GM18526 (cell line): ENCODE measurements around the gene CHST9.

Experiments
- POLR2A ChIP-seq: IDR thresholded peaks from 3 replicates; pipeline ENCODE4 v1.6.1; 2011; ENCODE audit not compliant: insufficient read length; ENCODE audit errors: extremely low read depth

Gene CHST9

DNA sequence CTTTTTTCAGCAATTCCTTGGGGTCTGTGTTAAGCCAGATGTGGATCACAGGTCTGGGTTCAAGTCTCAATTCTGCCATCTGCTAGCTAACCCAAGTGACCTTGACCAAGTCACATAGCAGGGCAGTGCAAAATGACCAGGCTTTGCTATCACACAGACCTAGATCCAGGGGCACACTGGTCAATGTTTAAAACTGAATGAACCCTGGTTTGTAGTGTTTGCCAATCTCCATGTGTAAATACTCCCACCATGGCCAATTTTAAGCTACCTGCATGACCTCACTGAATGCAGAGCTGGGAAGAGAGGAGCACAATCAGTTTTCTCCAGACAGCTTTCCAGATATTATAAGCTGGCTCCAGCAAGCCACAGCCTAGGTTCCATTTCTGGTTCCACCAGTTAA lies 142.9 kb downstream of the CHST9 start:
- no peak for TF ChIP-seq POLR2A

DNA sequence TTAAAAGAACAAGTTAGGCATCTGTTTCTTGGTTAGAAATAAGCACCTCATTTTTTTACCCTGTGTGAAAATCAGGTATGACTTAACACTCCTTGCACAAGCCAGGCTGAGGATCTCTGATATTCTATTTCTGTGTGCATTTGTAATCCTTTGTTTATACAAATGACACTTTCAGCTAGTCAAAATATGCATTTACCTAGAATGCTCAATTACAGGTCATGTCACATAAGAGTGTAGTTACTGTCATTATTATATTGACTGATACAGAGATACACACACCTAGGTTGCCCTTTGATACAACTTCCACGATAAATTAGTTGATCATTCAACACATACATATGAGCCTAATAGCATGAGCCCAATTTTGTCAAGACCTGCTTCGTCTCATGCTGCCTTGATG lies 144.3 kb downstream of the CHST9 start:
- no peak for TF ChIP-seq POLR2A

GRCh38 chr18:27033722-27034121 lies 151.4 kb downstream of the CHST9 start:
- no peak for TF ChIP-seq POLR2A

DNA sequence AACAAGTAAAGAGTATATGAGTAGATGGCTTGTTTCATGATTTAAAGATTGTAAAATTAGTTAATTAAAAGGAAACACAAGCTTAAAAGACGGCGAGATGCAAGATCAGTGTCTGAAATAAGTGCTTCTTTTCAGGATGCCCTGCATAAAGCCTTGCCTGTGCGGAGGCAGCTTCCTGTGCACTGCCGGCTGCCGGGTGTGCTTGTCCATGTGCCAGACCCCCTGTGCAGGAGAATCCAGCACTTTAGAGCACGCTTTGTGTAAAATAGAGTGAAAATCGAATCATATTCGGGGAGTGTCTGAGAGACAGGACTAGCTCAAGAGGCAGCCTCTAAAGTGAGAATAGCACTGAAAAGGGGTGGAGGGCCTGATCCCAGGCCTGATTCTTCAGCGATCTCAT lies 154.7 kb downstream of the CHST9 start:
- no peak for TF ChIP-seq POLR2A

DNA sequence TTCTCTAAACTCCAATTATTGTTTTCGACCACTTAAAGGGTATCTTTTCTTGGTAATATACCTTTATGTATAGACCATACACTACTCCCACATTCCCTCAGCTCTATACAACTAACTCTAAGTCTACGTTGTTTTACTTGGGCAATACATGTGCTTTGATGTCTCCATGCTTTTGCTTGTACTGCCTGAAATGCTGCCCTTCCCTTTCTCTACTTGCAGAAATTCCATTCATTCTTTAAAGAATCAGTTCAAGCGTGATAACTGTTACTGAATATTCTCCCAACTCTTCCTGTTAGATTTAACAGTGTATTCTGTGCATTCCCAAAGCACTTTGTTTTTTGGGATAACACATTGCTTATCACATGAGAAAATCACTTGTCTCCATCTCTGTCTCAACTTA lies 162.6 kb downstream of the CHST9 start:
- TF ChIP-seq POLR2A, result no peak

DNA sequence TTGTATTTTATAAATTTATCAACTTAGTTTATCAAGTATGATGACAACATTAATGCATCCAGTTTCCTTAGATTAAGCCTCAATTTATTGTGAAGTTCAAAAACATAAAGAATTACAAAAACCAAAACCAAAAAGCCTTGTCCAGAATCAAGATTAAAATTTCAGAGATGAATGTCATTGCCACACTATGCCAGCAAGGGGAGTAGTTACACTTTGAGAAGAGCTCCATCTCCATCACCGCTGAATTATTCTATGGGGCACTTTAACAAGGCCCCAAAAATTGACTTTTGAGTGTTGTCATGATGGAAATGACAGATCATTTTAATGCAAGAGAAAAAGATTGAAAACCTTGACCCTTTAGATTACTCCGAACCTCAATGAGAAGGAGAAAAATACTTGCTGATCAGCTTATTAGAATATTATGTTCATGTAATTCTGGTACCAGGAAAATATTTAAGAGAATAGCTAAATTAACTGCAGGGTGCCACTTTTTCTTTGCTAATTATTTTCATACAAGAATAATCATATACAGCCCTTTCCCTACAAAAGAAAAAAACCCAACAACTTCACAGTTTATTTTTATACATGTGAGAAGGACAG lies 167.1 kb downstream of the CHST9 start:
- TF ChIP-seq POLR2A, result no peak

GRCh38 chr18:27014841-27015240 lies 170.3 kb downstream of the CHST9 start:
- TF ChIP-seq POLR2A, result no peak

DNA sequence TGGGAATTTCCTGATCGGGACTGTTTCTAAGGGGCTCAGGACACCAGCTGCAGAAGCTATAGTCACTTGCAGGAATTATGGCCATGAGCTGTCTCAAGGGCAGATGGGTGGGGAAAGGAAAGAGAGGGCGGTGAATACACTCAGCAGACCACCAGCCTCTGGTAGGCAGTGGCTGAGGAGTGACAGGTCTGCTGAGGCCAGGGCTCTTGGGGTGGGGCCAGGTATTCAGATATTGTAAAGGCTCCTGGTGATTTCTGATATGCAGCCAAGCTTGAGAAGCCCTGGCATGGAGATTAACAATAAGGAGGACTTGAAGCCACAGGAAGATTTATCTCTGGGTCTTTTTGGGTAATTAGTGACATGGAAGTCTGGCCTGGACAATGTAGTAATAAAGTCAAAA lies 174.3 kb downstream of the CHST9 start:
- no peak for TF ChIP-seq POLR2A

DNA sequence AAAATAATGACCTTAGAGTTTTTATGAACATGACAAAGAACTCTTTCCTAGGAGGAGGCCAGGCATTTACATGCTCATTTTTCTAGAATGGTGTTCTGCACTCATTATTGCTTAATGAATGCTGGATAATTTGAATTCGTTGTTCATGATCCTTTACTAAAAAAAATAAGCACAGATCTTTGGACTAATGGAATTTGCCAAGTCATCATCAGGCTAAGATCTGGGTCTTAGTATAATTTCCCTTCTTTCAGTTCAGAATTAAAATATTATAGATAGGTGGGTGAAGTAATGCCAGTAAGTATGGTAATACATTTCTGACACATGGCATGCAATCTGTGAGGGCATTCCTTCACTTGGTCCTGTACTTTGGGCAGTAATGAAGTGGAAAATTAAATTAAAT lies 175.8 kb downstream of the CHST9 start:
- TF ChIP-seq POLR2A, result no peak

DNA sequence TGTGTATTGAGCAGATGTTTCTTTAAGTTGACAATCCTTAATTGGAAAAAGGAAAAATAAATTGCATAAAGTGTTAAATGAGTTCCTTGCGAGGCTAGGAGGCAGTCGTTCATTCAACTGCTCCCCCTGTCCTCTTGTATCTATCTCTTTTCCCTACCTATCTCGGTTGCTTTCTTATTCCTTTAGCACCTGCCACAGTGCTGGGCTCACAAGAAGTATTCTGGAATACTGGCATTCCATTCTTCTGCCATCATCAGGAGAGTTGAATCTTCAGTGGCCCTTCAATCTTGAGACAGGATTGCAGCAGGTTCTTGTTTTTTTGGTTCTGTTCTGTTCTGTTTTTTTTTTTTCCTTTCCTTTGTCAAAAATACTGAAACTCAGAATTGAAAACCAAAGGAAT lies 176.5 kb downstream of the CHST9 start:
- no peak for TF ChIP-seq POLR2A

- TF ChIP-seq POLR2A, result no peak
Observed at GRCh38 chr18:27007880-27008279, 177.2 kb downstream of the CHST9 start.

DNA sequence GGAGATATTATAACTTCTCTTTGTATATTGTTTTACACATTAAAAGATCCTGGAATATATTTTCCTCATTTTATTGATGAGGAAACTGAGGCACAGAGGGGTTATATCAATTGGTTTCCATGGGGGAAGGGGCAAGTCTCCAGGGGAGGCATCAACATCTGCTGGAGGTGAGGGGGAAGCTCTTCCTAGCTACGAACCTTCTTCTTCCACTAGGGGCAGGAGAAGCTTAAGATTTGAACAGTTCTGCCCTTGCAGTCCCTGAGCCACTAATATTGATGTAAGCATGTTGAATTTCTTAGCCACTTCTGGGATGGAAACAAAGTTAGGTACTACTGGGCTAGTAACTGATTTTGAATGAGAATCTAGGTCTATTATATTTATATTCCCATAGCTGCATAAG lies 179.5 kb downstream of the CHST9 start:
- no peak for TF ChIP-seq POLR2A

DNA sequence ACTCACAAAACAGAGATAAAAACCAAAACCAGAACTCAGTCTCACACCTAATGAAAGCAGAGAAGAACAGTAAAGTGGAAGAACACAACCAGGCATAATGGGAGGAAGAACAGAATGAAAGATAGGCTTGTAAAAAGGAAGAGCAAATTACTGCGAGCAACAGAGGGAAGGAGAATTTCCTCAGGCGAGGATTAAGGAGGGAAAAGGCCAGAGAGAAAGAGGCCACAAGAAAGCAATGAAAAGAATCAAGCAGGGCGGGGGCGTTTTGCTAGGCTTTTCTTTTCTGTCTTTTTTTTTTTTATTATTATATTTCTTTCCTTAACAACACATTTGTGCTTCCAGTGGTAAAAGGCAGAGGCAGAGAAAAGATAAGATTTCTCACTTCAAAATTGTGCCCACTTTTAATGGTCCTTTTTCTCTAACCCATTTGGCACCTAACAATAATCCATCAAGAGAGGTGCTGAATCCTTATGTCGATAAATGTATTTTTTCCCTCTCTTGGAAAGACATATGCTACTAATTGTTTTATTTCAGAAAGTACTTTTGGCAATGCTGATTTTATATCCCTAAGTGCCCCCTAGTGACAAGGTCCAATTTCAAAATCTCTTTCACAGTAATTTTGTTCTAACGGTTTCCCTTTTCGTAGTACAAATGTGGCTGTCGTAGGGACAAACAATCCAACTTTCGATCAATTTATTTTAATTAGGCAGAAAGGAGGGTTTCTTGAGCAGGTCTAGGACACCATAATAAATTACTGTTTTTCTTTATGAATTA lies 180.9 kb downstream of the CHST9 start:
- TF ChIP-seq POLR2A, result no peak

DNA sequence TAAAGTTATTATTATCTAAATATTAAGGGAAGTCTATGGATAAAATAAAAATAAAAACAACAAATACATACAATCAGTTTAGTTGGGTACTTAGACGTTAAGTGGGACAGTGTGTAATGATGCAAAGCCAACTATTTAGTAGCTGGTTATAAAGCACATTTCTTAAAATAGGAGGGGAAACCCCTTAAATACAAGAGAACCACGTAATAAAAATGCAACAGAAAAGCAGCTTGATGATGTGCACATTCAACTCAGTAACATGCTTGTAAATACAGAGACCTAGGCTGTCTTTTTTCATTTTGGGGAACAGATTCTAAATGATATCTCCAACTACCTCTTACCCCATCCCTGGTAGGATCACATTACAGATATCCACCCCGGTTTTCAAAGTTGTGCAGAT lies 185.3 kb downstream of the CHST9 start:
- no peak for TF ChIP-seq POLR2A

- no peak for TF ChIP-seq POLR2A
Observed at GRCh38 chr18:26993568-26993967, 191.5 kb downstream of the CHST9 start.

- no peak for TF ChIP-seq POLR2A
Observed at GRCh38 chr18:26992926-26993325, 192.2 kb downstream of the CHST9 start.

DNA sequence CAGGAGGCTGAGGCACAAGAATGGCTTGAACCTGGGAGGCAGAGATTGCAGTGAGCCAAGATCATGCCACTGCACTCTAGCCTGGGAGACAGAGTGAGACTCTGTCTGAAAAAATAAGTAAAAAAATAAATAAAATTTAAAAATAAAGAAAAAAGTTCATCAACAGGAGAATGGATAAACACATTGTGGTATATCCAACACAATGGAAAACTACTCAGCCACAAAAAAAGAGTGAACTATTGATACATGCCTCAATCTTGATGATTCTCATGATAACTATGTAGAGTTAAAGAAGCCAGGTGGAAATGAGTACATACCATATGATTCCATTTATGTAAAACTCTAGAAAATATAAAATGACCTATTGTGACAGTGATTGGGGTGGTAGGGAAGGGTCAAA lies 195.3 kb downstream of the CHST9 start:
- no peak for TF ChIP-seq POLR2A
